Endothelial cell of umbilical vein (primary cell): ENCODE results near the gene ITPRIPL2. TPM values are rescaled to one million over a fixed set of nuclear protein-coding genes. Genes with fewer than 3 reads are reported as not detected.

Experiments used
- BruUV-seq: library from RNA; stranded (reverse); fragments of 400-500 nt; replicated peaks from 2 replicates; lab custom pipeline; 2021; lab: Mats Ljungman, UMichigan
- CTCF ChIA-PET: fragments of 300-600, 350-600 bp; sonication (Branson Sonifier 250); formaldehyde crosslinking; loops from one replicate; lab custom pipeline; 2021; ENCODE audit warnings: antibody characterized with exemption, inconsistent platforms; lab: Charles Lee
- POLR2A ChIA-PET: fragments of 300-600, 350-600 bp; sonication (Branson Sonifier 250); formaldehyde crosslinking; loops from one replicate; lab custom pipeline; 2021; ENCODE audit warnings: antibody characterized with exemption, inconsistent platforms; lab: Charles Lee
- DNase-seq: peaks from one replicate; pipeline ENCODE4 v3.0.0-alpha.2; 2011; ENCODE audit warnings: low read depth, low spot score
- FAIRE-seq: peaks from 2 replicates; lab custom pipeline; 2011; peaks lifted over from hg19 to GRCh38; lab: Jason Lieb, UNC
- H2AFZ ChIP-seq: 2 replicates; pipeline ENCODE4 v1.6.0; 2012; ENCODE audit warnings: low read depth, low read length, control low read depth, inconsistent platforms
- H3K27ac ChIP-seq: 2 replicates; pipeline ENCODE4 v1.5.1; 2011; ENCODE audit warnings: low read depth, mild to moderate bottlenecking, control low read depth, low read length, moderate library complexity; ENCODE audit not compliant: insufficient read depth
- H3K27me3 ChIP-seq, 2 experiments: 2 replicates each; pipeline versions ENCODE4 v1.6.0 to v1.6.1; 2011; ENCODE audit warnings: low read length in 2 of 2, mixed read lengths in 1 of 2; ENCODE audit not compliant: control insufficient read depth in 2 of 2, insufficient read depth in 2 of 2
- H3K36me3 ChIP-seq, 2 experiments: 2 replicates in 1 of 2; 3 replicates in 1 of 2; pipeline ENCODE4 v1.5.1; 2011; ENCODE audit warnings: low read length in 2 of 2, mild to moderate bottlenecking in 1 of 2, moderate library complexity in 1 of 2; ENCODE audit not compliant: control insufficient read depth in 2 of 2, insufficient read depth in 2 of 2; ENCODE audit errors: extremely low read depth in 1 of 2
- H3K4me1 ChIP-seq: 3 replicates; pipeline ENCODE4 v1.5.1; 2011; ENCODE audit warnings: mild to moderate bottlenecking, low read length; ENCODE audit not compliant: control insufficient read depth, insufficient read depth; ENCODE audit errors: extremely low read depth
- H3K4me2 ChIP-seq: 2 replicates; pipeline ENCODE4 v1.6.1; 2011; ENCODE audit warnings: low read length, control low read depth, mixed read lengths; ENCODE audit not compliant: insufficient read depth
- H3K4me3 ChIP-seq, 3 experiments: fragments of 200-600 bp in 1 of 3; sonication (generic), shearing (Covaris generic) in 1 of 3; replicated peaks in 1 of 3; 2 replicates each; pipeline ENCODE4 v1.5.1; 2011 to 2016; ENCODE audit warnings: control low read depth in 3 of 3, low read length in 3 of 3, mild to moderate bottlenecking in 2 of 3, inconsistent platforms in 1 of 3, low read depth in 1 of 3, moderate library complexity in 1 of 3; ENCODE audit not compliant: insufficient read depth in 1 of 3
- H3K79me2 ChIP-seq: 2 replicates; pipeline ENCODE4 v1.6.0; 2012; ENCODE audit warnings: low read length, inconsistent platforms; ENCODE audit not compliant: control insufficient read depth, insufficient read depth
- H3K9ac ChIP-seq: replicated peaks from 2 replicates; pipeline ENCODE3; 2011; ENCODE audit warnings: low read length, control low read depth; ENCODE audit not compliant: insufficient read depth; ENCODE audit errors: extremely low read depth
- H3K9me1 ChIP-seq: replicated peaks from 3 replicates; pipeline ENCODE4 v1.6.0; 2011; ENCODE audit warnings: mild to moderate bottlenecking, low read length; ENCODE audit not compliant: control insufficient read depth, insufficient read depth; ENCODE audit errors: extremely low read depth
- H3K9me3 ChIP-seq: replicated peaks from 2 replicates; pipeline ENCODE4 v1.5.1; 2012; ENCODE audit warnings: low read length, inconsistent platforms; ENCODE audit not compliant: control insufficient read depth, insufficient read depth
- H4K20me1 ChIP-seq: replicated peaks from 2 replicates; pipeline ENCODE3; 2011; ENCODE audit warnings: mild to moderate bottlenecking, low read length; ENCODE audit not compliant: control insufficient read depth, insufficient read depth; ENCODE audit errors: extremely low read depth
- EZH2 ChIP-seq: IDR thresholded peaks from 2 replicates; pipeline ENCODE4 v1.6.1; 2012; ENCODE audit warnings: borderline replicate concordance, low read depth, mild to moderate bottlenecking, moderate library complexity, low read length, inconsistent platforms; ENCODE audit not compliant: severe bottlenecking
- FOS ChIP-seq: IDR thresholded peaks from 2 replicates; pipeline ENCODE4 v1.6.1; 2011; ENCODE audit warnings: mild to moderate bottlenecking, low read length, moderate library complexity, borderline replicate concordance; ENCODE audit not compliant: insufficient read depth
- GATA2 ChIP-seq: IDR thresholded peaks from 2 replicates; pipeline ENCODE4 v1.7.0; 2011; ENCODE audit warnings: low read depth, mild to moderate bottlenecking, moderate library complexity, mixed read lengths, low read length; ENCODE audit not compliant: insufficient read length, insufficient read depth
- JUN ChIP-seq: IDR thresholded peaks from 2 replicates; pipeline ENCODE4 v1.6.1; 2011; ENCODE audit warnings: borderline replicate concordance, low read depth; ENCODE audit not compliant: insufficient read length, insufficient read depth
- MAX ChIP-seq: IDR thresholded peaks from 2 replicates; pipeline ENCODE4 v1.6.1; 2011; ENCODE audit not compliant: insufficient read depth, insufficient read length
- MYC ChIP-seq: IDR thresholded peaks from one replicate; pipeline ENCODE4 v1.6.1; 2011; ENCODE audit warnings: mild to moderate bottlenecking, low read depth, low read length
- POLR2A ChIP-seq: IDR thresholded peaks from 2 replicates; pipeline ENCODE4 v1.6.1; 2012; ENCODE audit warnings: low read depth, mild to moderate bottlenecking, control low read depth, low read length
- POLR2AphosphoS5 ChIP-seq: IDR thresholded peaks from 2 replicates; pipeline ENCODE4 v1.6.1; 2012; ENCODE audit warnings: low read depth, mild to moderate bottlenecking, control low read depth, low read length, moderate library complexity; ENCODE audit not compliant: insufficient read depth
- dilution Hi-C: fragments of 300-500 bp; cut with MboI; formaldehyde crosslinking; loops from one replicate; pipeline ENCODE4 v1.15.0; 2019; ENCODE audit warnings: low sequenced_read_pairs; ENCODE audit not compliant: extremely low pct_ligation_motif_present
- intact Hi-C: fragments of 100-400 bp; cut with micrococcal nuclease; formaldehyde crosslinking; loops from one replicate; pipeline ENCODE4 v1.10.0; 2022
- polyA plus RNA-seq, 4 experiments: library from polyadenylated mRNA; depleted of rRNA in 3 of 4; stranded (reverse) in 3 of 4; unstranded in 1 of 4; fragments of >200 nt; gene quantifications; 2 replicates each; pipeline versions ENCODE4 v1.2.1 to v1.2.3, GENCODE V29; 2011 to 2012; ENCODE audit warnings: missing spikeins in 1 of 4
- total RNA-seq: library from RNA; stranded (reverse); gene quantifications from 2 replicates; pipeline ENCODE4 v1.2.3, GENCODE V29; 2021
- TF ChIP-seq, protein P1 (sequence below), 2 donors: IDR thresholded peaks; 1 replicate in 1 of 2; 2 replicates in 1 of 2; pipeline ENCODE4 v1.5.1; 2011; ENCODE audit warnings: low read length in 2 of 2, mild to moderate bottlenecking in 2 of 2, moderate library complexity in 2 of 2, control low read depth in 1 of 2, inconsistent platforms in 1 of 2, low read depth in 1 of 2; ENCODE audit not compliant: insufficient read depth in 1 of 2; ENCODE audit errors: extremely low read depth in 1 of 2

The ITPRIPL2 gene
- total and polyA plus RNA-seq, 2 donors (not counting 3 experiments of a cell fraction or from before 2014, with no cell fraction given), result 10.9 to 40.8 TPM

GRCh38 chr16:19118938-19119431 is 5.2 kb downstream of the ITPRIPL2 start:
- Histone ChIP-seq H3K27ac (peak overlapping the region; percentile 85), H3K9ac (peak overlapping the region; percentile 80), H4K20me1 (no peaks in the 10 kb centered on the region), H3K4me1 (peaks cover 49% of the 10 kb centered on the region), H2AFZ (no peak overlapping the region), H3K79me2 (peaks cover 60% of the 10 kb centered on the region), H3K4me2 (peak overlapping the region; percentile 94), H3K4me3 (peak overlapping the region; percentile 6 to 49 (median 7)), H3K9me3 (no peaks in the 10 kb centered on the region), H3K9me1 (no peaks in the 10 kb centered on the region), H3K27me3 (no peaks in the 10 kb centered on the region), H3K36me3 (peaks cover 4 to 10% of the 10 kb centered on the region in 2 experiments)
- dilution Hi-C loops, result loop anchor here (25.0 kb wide), 1 partner anchor 332 kb away; the partner anchor contains the start of gene RPS15A
- BruUV-seq, result no TSS peak
- TF ChIP-seq POLR2A, result no peak
- peak; percentile 84 for TF ChIP-seq FOS
- peak; percentile 54 for TF ChIP-seq JUN
- ChIA-PET CTCF (interaction anchor here (0.5 to 2.2 kb wide), 10 partner anchors 9 to 61 kb away, joined by 3 to 18 read pairs (median 4); no protein-coding TSS in a partner anchor), POLR2A (interaction anchor here (0.6 kb wide), 2 partner anchors 14 to 449 kb away, joined by 3 to 5 read pairs; no protein-coding TSS in a partner anchor)
- FAIRE-seq (peak; percentile 81), DNase-seq (peak; percentile 88)
- intact Hi-C loops, result loop anchor here (1.0 to 10.0 kb wide), 6 partner anchors 12 to 403 kb away; partner anchors contain the start of genes ARL6IP1, CCP110 and GDE1

GRCh38 chr16:19119564-19119963 is 5.8 kb downstream of the ITPRIPL2 start:
- H3K36me3 ChIP-seq, result peaks cover 4 to 10% of the 10 kb centered on the region in 2 experiments
- H2AFZ ChIP-seq, result no peak overlapping the region
- H3K9me1 ChIP-seq, result no peaks in the 10 kb centered on the region
- TF ChIP-seq GATA2 (no peak), FOS (peak; percentile 51), MYC (no peak), EZH2 (no peak), JUN (no peak), POLR2AphosphoS5 (no peak), POLR2A (peak; percentile 57), MAX (no peak)
- TF ChIP-seq, protein P1, sequence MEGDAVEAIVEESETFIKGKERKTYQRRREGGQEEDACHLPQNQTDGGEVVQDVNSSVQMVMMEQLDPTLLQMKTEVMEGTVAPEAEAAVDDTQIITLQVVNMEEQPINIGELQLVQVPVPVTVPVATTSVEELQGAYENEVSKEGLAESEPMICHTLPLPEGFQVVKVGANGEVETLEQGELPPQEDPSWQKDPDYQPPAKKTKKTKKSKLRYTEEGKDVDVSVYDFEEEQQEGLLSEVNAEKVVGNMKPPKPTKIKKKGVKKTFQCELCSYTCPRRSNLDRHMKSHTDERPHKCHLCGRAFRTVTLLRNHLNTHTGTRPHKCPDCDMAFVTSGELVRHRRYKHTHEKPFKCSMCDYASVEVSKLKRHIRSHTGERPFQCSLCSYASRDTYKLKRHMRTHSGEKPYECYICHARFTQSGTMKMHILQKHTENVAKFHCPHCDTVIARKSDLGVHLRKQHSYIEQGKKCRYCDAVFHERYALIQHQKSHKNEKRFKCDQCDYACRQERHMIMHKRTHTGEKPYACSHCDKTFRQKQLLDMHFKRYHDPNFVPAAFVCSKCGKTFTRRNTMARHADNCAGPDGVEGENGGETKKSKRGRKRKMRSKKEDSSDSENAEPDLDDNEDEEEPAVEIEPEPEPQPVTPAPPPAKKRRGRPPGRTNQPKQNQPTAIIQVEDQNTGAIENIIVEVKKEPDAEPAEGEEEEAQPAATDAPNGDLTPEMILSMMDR (IDR thresholded peaks at IDR 0.05; ENCODE audit: extremely low read depth in 1 of 2, insufficient read depth in 1 of 2, low read depth in 1 of 2, low read length in 2 of 2), result no peak
- peak overlapping the region; percentile 94 for H3K4me2 ChIP-seq
- FAIRE-seq, result peak; percentile 43
- H3K27ac ChIP-seq, result peak overlapping the region; percentile 85
- dilution Hi-C loops (loop anchor here (25.0 kb wide), 1 partner anchor 332 kb away; the partner anchor contains the start of gene RPS15A), intact Hi-C loops (loop anchor here (1.0 to 10.0 kb wide), 6 partner anchors 12 to 403 kb away; partner anchors contain the start of genes ARL6IP1, CCP110 and GDE1)
- peaks cover 56% of the 10 kb centered on the region for H3K79me2 ChIP-seq
- H3K4me3 ChIP-seq, result peak overlapping the region in 1 of 3 experiments; percentile 49
- peak overlapping the region; percentile 80 for H3K9ac ChIP-seq
- H3K27me3 ChIP-seq, result no peaks in the 10 kb centered on the region
- H4K20me1 ChIP-seq, result no peaks in the 10 kb centered on the region
- BruUV-seq, result no TSS peak
- CTCF ChIA-PET, result interaction anchor here (0.5 to 2.2 kb wide), 6 partner anchors 12 to 60 kb away, joined by 3 to 18 read pairs (median 7); no protein-coding TSS in a partner anchor
- no peaks in the 10 kb centered on the region for H3K9me3 ChIP-seq
- peak; percentile 42 for DNase-seq
- peaks cover 49% of the 10 kb centered on the region for H3K4me1 ChIP-seq
- POLR2A ChIA-PET, result interaction anchor here (0.6 kb wide), 1 partner anchor 448 kb away, joined by 3 read pairs; no protein-coding TSS in a partner anchor
